PC-9 (cell line): Measurements from ENCODE around the gene CNTNAP2. TPM values are rescaled to one million over a fixed set of nuclear protein-coding genes. Genes with fewer than 3 reads are reported as not detected.

ENCODE experiments used
- BruUV-seq: library from RNA; stranded (reverse); fragments of 400-500 nt; replicated peaks from 2 replicates; lab custom pipeline; 2021; lab: Mats Ljungman, UMichigan
- CTCF ChIA-PET: fragments of 300-600 bp; sonication (Branson Sonifier 250); formaldehyde crosslinking; loops from one replicate; lab custom pipeline; 2022; ENCODE audit warnings: antibody characterized with exemption; lab: Charles Lee
- POLR2A ChIA-PET: fragments of 300-600 bp; sonication (Branson Sonifier 250); formaldehyde crosslinking; loops from one replicate; lab custom pipeline; 2022; ENCODE audit warnings: antibody characterized with exemption; ENCODE audit not compliant: unreplicated experiment; lab: Charles Lee
- DNase-seq, 2 experiments: peaks; one replicate each; pipeline versions ENCODE4 v3.0.0 to v3.0.0-alpha.2; 2015 to 2022; ENCODE audit warnings: mixed read lengths in 1 of 2
- H2AFZ ChIP-seq: fragments of 200-600 bp; sonication (generic); 2 replicates; pipeline ENCODE4 v1.8.1; 2017; ENCODE audit warnings: antibody characterized with exemption
- H3F3A ChIP-seq: fragments of 200-600 bp; sonication (generic); 2 replicates; pipeline ENCODE4 v1.8.1; 2017; ENCODE audit warnings: antibody characterized with exemption, mild to moderate bottlenecking, low read depth; ENCODE audit not compliant: insufficient read depth
- H3K27ac ChIP-seq: fragments of 200-600 bp; sonication (generic); 2 replicates; pipeline ENCODE4 v1.6.1; 2016; ENCODE audit warnings: mixed run types
- H3K27me3 ChIP-seq: fragments of 200-600 bp; sonication (generic); 2 replicates; pipeline ENCODE4 v1.6.1; 2016; ENCODE audit warnings: low read depth, mixed run types; ENCODE audit not compliant: insufficient read depth
- H3K36me3 ChIP-seq: fragments of 200-600 bp; sonication (generic); 2 replicates; pipeline ENCODE4 v1.6.1; 2016; ENCODE audit warnings: low read depth, mixed run types
- H3K4me1 ChIP-seq: fragments of 200-600 bp; sonication (generic); replicated peaks from 2 replicates; pipeline ENCODE4 v1.6.1; 2016; ENCODE audit warnings: mixed run types; ENCODE audit not compliant: insufficient read depth
- H3K4me2 ChIP-seq: fragments of 200-600 bp; sonication (generic); 2 replicates; pipeline ENCODE4 v1.6.1; 2017; ENCODE audit warnings: mixed run types
- H3K4me3 ChIP-seq: fragments of 200-600 bp; sonication (generic); 2 replicates; pipeline ENCODE4 v1.6.1; 2016; ENCODE audit warnings: mixed run types
- H3K79me2 ChIP-seq: fragments of 200-600 bp; sonication (generic); 2 replicates; pipeline ENCODE4 v1.6.1; 2017; ENCODE audit warnings: low read depth, mixed run types
- H3K9me2 ChIP-seq: fragments of 200-600 bp; sonication (generic); 2 replicates; pipeline ENCODE4 v1.8.1; 2017; ENCODE audit warnings: mild to moderate bottlenecking; ENCODE audit not compliant: insufficient read depth
- H3K9me3 ChIP-seq: fragments of 200-600 bp; sonication (generic); 2 replicates; pipeline ENCODE4 v1.8.1; 2016; ENCODE audit warnings: low read depth; ENCODE audit not compliant: insufficient read depth
- H4K20me1 ChIP-seq: fragments of 200-600 bp; sonication (generic); 2 replicates; pipeline ENCODE4 v1.8.1; 2017; ENCODE audit not compliant: insufficient read depth
- EZH2 ChIP-seq: fragments of 200-600 bp; sonication (generic); IDR thresholded peaks from 2 replicates; pipeline ENCODE4 v1.8.0; 2017; ENCODE audit warnings: antibody characterized with exemption, low read depth
- intact Hi-C: fragments of 100-400 bp; cut with micrococcal nuclease; formaldehyde crosslinking; loops from one replicate; pipeline ENCODE4 v1.10.0; 2022; ENCODE audit not compliant: unreplicated experiment
- total RNA-seq: library from RNA; stranded (reverse); gene quantifications from 2 replicates; pipeline ENCODE4 v1.2.3, GENCODE V29; 2021
- TF ChIP-seq, protein P1 (sequence below): fragments of 200-600 bp; sonication (generic); conservative IDR thresholded peaks from 2 replicates; pipeline ENCODE4 v1.6.1; 2017; ENCODE audit warnings: mixed run types, antibody characterized with exemption, mild to moderate bottlenecking, moderate library complexity

CNTNAP2 gene
- total RNA-seq, 1 experiment from 2014 or later, result not detected

DNA sequence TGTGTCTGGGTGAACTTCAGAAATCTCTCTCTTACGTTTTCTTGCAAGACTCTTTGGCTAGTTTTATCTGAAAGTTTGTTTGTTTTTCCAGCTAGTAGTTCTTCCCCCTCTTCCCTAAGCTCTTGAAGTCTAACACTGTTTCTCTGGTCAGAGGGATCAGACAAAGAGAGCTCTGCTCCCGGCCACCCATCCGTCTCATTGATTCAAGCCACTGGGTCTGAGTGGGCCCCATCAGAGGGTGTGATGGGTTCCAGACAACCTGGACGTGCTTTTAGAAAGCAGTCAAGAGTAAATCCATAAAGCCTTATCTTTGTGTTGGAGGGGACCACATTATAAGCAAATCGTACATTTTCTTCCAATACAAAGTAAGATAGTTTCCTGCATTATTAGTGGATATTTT lies 2231.4 kb downstream of the CNTNAP2 start:
- Histone ChIP-seq H3F3A (no peaks in the 10 kb centered on the region), H3K36me3 (no peaks in the 10 kb centered on the region), H3K4me3 (no peak overlapping the region), H3K79me2 (no peaks in the 10 kb centered on the region), H2AFZ (no peak overlapping the region), H3K4me2 (no peak overlapping the region), H3K9me3 (no peaks in the 10 kb centered on the region), H3K27ac (no peak overlapping the region), H3K27me3 (peaks cover 94% of the 10 kb centered on the region), H3K9me2 (no peaks in the 10 kb centered on the region), H4K20me1 (no peaks in the 10 kb centered on the region), H3K4me1 (no peaks in the 10 kb centered on the region)
- no TSS peak for BruUV-seq
- intact Hi-C loops, result no loop called here
- TF ChIP-seq EZH2, result no peak
- TF ChIP-seq, protein P1, sequence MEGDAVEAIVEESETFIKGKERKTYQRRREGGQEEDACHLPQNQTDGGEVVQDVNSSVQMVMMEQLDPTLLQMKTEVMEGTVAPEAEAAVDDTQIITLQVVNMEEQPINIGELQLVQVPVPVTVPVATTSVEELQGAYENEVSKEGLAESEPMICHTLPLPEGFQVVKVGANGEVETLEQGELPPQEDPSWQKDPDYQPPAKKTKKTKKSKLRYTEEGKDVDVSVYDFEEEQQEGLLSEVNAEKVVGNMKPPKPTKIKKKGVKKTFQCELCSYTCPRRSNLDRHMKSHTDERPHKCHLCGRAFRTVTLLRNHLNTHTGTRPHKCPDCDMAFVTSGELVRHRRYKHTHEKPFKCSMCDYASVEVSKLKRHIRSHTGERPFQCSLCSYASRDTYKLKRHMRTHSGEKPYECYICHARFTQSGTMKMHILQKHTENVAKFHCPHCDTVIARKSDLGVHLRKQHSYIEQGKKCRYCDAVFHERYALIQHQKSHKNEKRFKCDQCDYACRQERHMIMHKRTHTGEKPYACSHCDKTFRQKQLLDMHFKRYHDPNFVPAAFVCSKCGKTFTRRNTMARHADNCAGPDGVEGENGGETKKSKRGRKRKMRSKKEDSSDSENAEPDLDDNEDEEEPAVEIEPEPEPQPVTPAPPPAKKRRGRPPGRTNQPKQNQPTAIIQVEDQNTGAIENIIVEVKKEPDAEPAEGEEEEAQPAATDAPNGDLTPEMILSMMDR, result no peak
- ChIA-PET CTCF (no interaction called here), POLR2A (no interaction called here)
- DNase-seq, result no peak

DNA sequence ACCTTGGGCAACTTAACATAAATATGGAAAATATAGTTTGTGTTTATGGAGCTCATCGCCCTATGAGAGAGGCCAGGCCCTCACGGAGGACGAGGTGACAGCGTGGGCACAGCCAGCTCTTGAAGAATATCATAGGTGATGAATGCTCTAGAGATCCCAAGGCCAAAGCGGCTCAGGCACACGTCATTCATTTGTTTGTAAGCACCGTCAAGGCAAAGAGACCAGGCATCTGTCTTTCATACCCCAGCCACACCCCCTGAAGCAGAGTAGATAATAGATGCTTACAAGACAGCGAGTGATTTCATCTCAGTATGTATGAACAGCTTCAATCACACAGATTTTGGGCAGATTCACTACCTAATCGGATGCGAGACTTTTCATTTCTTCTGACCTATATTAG lies 2231.9 kb downstream of the CNTNAP2 start:
- intact Hi-C loops, result no loop called here
- Histone ChIP-seq H3K4me3 (no peak overlapping the region), H3K9me3 (no peaks in the 10 kb centered on the region), H3K4me1 (no peaks in the 10 kb centered on the region), H3K27me3 (peaks cover 94% of the 10 kb centered on the region), H4K20me1 (no peaks in the 10 kb centered on the region), H3F3A (no peaks in the 10 kb centered on the region), H3K27ac (no peak overlapping the region), H3K36me3 (no peaks in the 10 kb centered on the region), H3K9me2 (no peaks in the 10 kb centered on the region), H3K79me2 (no peaks in the 10 kb centered on the region), H3K4me2 (no peak overlapping the region), H2AFZ (no peak overlapping the region)
- CTCF ChIA-PET, result no interaction called here
- TF ChIP-seq EZH2, result no peak
- TF ChIP-seq, protein P1, result no peak
- POLR2A ChIA-PET, result no interaction called here
- no TSS peak for BruUV-seq
- no peak for DNase-seq

DNA sequence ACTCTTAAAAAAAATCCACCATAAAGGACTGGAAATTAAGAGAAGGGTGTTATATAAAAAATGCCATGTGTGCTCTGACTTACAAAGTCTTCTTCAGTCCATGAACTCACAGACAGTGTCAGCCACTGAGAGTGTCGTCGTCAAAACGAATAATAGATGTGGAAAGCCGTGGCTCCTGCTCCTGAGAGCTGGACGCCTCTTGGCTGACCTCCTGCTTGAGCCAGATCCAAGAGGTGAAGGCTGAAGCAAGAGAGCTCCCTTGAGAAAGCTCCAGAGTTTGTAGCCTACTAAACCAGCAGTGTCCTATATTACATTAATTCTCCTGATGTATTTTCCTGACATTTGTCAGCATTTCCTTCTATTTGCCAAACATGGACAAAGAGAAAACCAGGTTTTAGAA lies 2239.7 kb downstream of the CNTNAP2 start:
- Histone ChIP-seq H3K4me3 (no peak overlapping the region), H3K36me3 (no peaks in the 10 kb centered on the region), H3K79me2 (no peaks in the 10 kb centered on the region), H4K20me1 (no peaks in the 10 kb centered on the region), H3F3A (no peaks in the 10 kb centered on the region), H3K9me2 (no peaks in the 10 kb centered on the region), H3K27ac (no peak overlapping the region), H3K4me1 (no peaks in the 10 kb centered on the region), H2AFZ (no peak overlapping the region), H3K27me3 (peaks cover 75% of the 10 kb centered on the region), H3K4me2 (no peak overlapping the region), H3K9me3 (no peaks in the 10 kb centered on the region)
- CTCF ChIA-PET, result no interaction called here
- POLR2A ChIA-PET, result no interaction called here
- intact Hi-C loops, result no loop called here
- BruUV-seq, result no TSS peak
- TF ChIP-seq EZH2, result no peak
- no peak for DNase-seq

DNA sequence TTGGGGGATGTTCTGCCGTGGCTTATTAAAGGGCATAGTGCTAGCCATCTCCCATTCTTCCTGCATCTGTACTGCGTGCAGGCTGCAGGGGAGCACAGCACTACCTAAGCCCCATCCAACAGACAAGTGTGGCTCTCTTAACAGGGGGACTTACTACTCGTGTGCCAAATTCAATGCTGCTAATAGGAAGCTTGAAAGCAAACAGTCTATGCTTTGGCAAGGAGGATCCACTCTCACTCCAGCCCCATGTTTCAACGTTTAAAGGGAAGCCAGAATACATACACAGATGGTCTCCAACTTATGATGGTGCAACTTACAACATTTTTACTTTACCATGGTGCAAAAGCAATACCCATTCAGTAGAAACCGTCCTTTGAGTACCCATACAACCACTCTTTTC lies 2245.9 kb downstream of the CNTNAP2 start:
- TF ChIP-seq, protein P1, result no peak
- no peak for TF ChIP-seq EZH2
- Histone ChIP-seq H3K4me3 (no peak overlapping the region), H3F3A (peaks cover 13% of the 10 kb centered on the region; the same call in 1 of the 2 replicates), H4K20me1 (no peaks in the 10 kb centered on the region), H3K4me2 (no peak overlapping the region), H3K9me3 (peaks cover 6% of the 10 kb centered on the region), H3K27ac (no peak overlapping the region), H3K27me3 (peaks cover 40% of the 10 kb centered on the region), H3K9me2 (no peaks in the 10 kb centered on the region), H2AFZ (no peak overlapping the region), H3K36me3 (no peaks in the 10 kb centered on the region), H3K4me1 (no peaks in the 10 kb centered on the region), H3K79me2 (no peaks in the 10 kb centered on the region)
- BruUV-seq, result no TSS peak
- ChIA-PET POLR2A (no interaction called here), CTCF (no interaction called here)
- no peak for DNase-seq
- intact Hi-C loops, result no loop called here
